SJCRH30 (cell line): ENCODE measurements around the gene CORO2B. TPM values are rescaled to one million over a fixed set of nuclear protein-coding genes. Genes with fewer than 3 reads are reported as not detected.
A peak's percentile ranks its signal among the peaks of the same experiment; 100 is the strongest.
"Not testable (repeated sequence)": the region's sequence is repeated elsewhere in the genome, so short reads cannot be mapped to it uniquely, and the experiment has no call there.

Experiments used
- DNase-seq, 2 experiments: peaks; one replicate each; pipeline ENCODE4 v3.0.0-alpha.2; 2015 to 2020
- H3K27ac ChIP-seq: fragments of 250-450 bp; sonication (Bioruptor Pico); 2 replicates; pipeline ENCODE4 v1.5.1; 2020; ENCODE audit warnings: mild to moderate bottlenecking, moderate library complexity
- H3K27me3 ChIP-seq: fragments of 250-450 bp; sonication (Bioruptor Pico); 2 replicates; pipeline ENCODE4 v1.5.1; 2020; ENCODE audit warnings: mild to moderate bottlenecking, moderate library complexity
- H3K36me3 ChIP-seq: fragments of 250-450 bp; sonication (Bioruptor Pico); 2 replicates; pipeline ENCODE4 v1.5.1; 2020; ENCODE audit warnings: mild to moderate bottlenecking, moderate library complexity
- H3K4me1 ChIP-seq: fragments of 250-450 bp; sonication (Bioruptor Pico); 2 replicates; pipeline ENCODE4 v1.5.1; 2020; ENCODE audit warnings: mild to moderate bottlenecking, moderate library complexity
- H3K4me3 ChIP-seq: fragments of 250-450 bp; sonication (Bioruptor Pico); 2 replicates; pipeline ENCODE4 v1.5.1; 2020; ENCODE audit warnings: mild to moderate bottlenecking, moderate library complexity
- H3K9me3 ChIP-seq: fragments of 250-450 bp; sonication (Bioruptor Pico); replicated peaks from 2 replicates; pipeline ENCODE4 v1.5.1; 2020; ENCODE audit warnings: mild to moderate bottlenecking, moderate library complexity
- total RNA-seq: library from RNA; depleted of rRNA; stranded (reverse); fragments of >200 nt; shearing (Covaris generic); gene quantifications from 2 replicates; pipeline ENCODE4 v1.2.3, GENCODE V29; 2014

Gene CORO2B
- total RNA-seq, 1 experiment from 2014 or later, result not detected

DNA sequence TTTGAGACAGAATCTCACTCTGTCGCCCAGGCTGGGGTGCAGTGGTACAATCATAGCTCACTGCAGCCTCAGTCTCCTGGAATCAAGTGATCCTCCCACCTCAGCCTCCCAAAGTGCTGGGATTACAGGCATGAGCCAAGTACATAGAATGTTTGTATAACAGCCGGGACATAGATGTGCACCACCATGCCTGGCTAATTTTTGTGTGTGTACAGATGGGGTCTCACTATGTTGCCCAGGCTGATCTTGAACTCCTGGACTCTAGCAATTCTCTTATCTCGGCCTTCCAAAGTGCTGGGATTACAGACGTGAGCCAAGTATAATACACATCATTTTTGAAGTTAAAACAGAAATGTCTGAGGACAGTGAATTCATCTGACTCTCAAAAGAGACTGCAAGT lies 93.5 kb downstream of the CORO2B start:
- Histone ChIP-seq H3K27ac (no peak overlapping the region), H3K4me3 (no peak overlapping the region), H3K36me3 (no peaks in the 10 kb centered on the region), H3K4me1 (peaks cover 16% of the 10 kb centered on the region), H3K27me3 (no peaks in the 10 kb centered on the region), H3K9me3 (no peaks in the 10 kb centered on the region)
- no peak for DNase-seq

DNA sequence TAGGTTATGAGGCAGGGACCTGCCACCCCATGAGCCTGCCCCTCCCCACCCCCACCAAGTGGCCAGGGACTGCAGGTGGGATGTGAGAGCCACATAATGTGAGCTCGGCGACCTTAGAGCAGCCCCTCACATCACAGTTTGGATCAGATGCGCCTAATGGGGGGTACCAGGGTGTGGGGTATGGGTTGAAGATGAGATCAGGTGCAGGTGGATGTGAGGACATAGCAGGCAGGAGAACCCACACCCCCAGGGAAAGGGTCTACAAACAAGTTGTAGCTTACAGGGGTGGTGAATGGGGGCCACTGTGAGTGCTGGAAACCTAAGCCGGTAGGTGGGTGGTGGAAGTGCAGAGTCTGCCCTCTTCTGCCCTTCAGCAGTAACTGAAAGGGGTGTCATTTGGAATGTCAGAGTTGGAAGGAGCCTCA lies 94.0 kb downstream of the CORO2B start:
- Histone ChIP-seq H3K9me3 (no peaks in the 10 kb centered on the region), H3K27ac (no peak overlapping the region), H3K36me3 (no peaks in the 10 kb centered on the region), H3K4me1 (peaks cover 16% of the 10 kb centered on the region), H3K4me3 (no peak overlapping the region), H3K27me3 (no peaks in the 10 kb centered on the region)
- no peak for DNase-seq

DNA sequence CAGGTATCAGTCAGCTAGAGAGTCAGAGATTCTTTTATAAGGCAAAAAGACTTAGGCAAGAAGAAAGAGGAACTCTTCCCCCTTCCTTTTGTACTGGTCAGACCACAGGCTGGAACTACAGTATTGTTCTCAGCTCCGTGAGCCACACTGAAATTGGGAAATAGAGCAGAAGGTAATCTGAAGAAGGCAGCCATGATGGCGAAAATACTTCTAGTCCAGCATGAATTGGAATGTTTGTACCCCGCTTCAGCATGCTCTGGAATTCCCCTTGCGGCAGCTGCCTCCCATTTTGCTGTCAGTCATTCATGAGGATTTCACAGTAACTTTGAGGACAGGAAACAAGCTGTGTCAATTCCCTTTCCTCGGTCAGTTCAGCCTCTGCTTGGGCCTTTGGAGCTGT lies 96.2 kb downstream of the CORO2B start:
- DNase-seq, result peak; percentile 61 to 67
- Histone ChIP-seq H3K36me3 (no peaks in the 10 kb centered on the region), H3K4me3 (no peak overlapping the region), H3K9me3 (no peaks in the 10 kb centered on the region), H3K27ac (peak overlapping the region; percentile 30; the same call in 1 of the 2 replicates), H3K27me3 (no peaks in the 10 kb centered on the region), H3K4me1 (peaks cover 16% of the 10 kb centered on the region)

DNA sequence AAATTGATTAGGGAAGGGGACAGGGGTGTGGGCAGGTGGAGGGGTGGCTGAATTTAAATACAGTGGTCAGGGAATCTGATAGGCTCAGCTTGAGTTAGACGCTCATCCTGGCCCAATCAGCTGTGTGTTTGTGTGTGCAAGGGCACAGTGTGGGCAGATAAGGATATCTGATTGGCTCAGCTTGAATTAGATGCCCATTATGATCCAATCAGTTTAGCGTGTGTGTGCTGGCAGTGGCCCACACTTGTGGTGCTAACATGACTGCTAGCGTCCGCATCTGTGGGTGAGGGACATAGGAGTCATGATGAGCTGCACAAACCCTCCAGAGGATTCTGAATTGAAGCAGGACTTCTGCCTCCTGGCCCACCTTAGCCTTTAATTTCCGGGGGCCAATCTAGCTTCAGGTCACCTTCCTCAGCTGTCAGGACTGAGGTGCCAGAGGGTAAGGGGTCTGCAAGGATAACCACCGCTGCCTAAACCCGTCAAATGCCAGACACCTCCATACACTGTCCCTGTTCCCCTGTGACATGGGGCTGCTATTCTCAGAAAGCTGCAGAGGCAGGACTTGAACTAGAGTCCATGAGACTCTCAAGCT lies 97.3 kb downstream of the CORO2B start:
- Histone ChIP-seq H3K9me3 (no peaks in the 10 kb centered on the region), H3K36me3 (no peaks in the 10 kb centered on the region), H3K4me1 (peaks cover 16% of the 10 kb centered on the region), H3K27ac (no peak overlapping the region), H3K27me3 (no peaks in the 10 kb centered on the region), H3K4me3 (no peak overlapping the region)
- no peak for DNase-seq

DNA sequence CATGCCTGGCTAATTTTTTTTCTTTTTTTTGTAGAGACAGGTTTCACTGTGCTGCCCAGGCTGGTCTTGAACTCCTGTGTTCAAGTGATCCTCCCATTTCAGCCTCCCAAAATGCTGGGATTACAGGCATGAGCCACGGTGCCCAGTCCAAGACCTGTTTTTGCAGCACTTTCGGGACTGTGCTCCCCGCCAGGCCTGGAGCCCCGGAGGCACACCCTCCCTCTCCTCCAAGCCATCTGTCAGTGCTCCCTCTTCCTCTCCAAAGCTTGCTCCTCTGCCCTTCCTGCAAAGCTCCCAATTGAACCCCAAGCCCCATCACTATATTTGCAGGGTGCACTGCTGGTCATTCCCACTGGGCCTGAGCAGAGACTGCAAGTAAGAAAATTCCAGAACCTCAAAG lies 98.1 kb downstream of the CORO2B start:
- DNase-seq, result no peak

DNA sequence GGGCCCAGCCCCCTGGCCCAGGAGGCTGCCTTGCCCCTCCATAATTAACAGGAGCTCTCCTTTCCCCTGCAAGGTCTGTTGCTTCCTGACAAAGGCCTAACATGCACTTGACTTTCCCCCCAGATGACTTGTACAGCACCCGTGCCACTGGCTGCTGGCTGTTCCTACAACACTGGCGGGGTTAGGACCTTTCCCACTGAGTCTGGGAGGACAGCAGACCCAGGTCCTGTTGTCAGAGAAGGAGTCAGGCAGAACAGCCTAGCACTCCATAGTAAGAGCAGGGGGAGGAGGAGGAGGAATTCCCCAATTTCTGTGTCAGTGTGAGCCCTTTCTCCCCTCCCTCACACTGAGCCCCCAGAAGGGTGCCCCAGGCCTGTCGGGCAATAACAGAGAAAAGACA lies 99.2 kb downstream of the CORO2B start:
- Histone ChIP-seq H3K9me3 (no peaks in the 10 kb centered on the region), H3K27me3 (no peaks in the 10 kb centered on the region), H3K4me1 (peaks cover 19% of the 10 kb centered on the region), H3K27ac (no peak overlapping the region), H3K36me3 (no peaks in the 10 kb centered on the region), H3K4me3 (no peak overlapping the region)
- no peak for DNase-seq

More for the DNA sequence above, 98.1 kb downstream of the CORO2B start:
- Histone ChIP-seq H3K27me3 (no peaks in the 10 kb centered on the region), H3K9me3 (no peaks in the 10 kb centered on the region), H3K4me3 (no peak overlapping the region), H3K4me1 (peaks cover 16% of the 10 kb centered on the region), H3K36me3 (no peaks in the 10 kb centered on the region), H3K27ac (no peak overlapping the region)

DNA sequence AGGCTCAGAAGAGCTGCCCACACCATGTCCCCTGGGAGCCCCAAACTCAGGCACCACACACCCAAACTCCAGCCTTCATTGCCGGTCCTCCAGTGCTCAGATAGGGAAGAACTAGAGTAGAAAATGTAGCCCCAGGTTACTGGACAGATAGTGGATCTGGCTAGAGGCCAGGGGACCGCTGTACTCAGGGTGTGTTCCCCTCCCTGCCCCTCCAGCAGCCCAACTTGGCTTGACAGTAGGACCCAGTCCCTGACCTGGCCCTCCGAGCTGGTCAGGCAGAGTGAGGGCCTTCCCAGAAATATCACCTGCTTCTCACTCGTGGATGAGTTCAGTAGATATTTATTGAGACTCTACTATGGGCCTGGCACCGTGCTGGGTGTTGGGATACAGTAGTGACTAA lies 100.0 kb downstream of the CORO2B start:
- DNase-seq, result no peak
- H3K4me3 ChIP-seq, result no peak overlapping the region
- H3K9me3 ChIP-seq, result no peaks in the 10 kb centered on the region
- no peak overlapping the region for H3K27ac ChIP-seq
- no peaks in the 10 kb centered on the region for H3K27me3 ChIP-seq
- H3K36me3 ChIP-seq, result no peaks in the 10 kb centered on the region
- peaks cover 19% of the 10 kb centered on the region for H3K4me1 ChIP-seq

DNA sequence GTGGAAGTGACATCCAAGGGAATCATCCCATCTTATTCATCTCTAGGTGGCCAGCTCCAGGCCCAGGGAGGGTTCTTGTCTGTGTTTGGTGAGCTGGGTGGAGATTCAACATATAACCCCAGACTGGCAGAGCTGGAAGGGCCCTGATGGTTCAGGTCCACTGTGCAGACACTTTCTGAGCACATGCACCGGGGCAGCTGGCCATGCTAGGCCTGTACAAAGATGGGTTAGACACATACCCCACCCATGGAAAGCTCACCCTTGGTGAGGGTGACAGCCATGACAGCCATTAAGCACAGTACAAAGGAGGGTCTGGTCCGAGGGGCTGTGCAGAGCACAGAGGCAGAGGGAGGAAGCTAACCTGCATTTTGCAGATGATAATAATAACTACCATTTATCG lies 100.4 kb downstream of the CORO2B start:
- Histone ChIP-seq H3K27me3 (no peaks in the 10 kb centered on the region; the same call in 1 of the 2 replicates), H3K27ac (no peak overlapping the region)
- no peak for DNase-seq

DNA sequence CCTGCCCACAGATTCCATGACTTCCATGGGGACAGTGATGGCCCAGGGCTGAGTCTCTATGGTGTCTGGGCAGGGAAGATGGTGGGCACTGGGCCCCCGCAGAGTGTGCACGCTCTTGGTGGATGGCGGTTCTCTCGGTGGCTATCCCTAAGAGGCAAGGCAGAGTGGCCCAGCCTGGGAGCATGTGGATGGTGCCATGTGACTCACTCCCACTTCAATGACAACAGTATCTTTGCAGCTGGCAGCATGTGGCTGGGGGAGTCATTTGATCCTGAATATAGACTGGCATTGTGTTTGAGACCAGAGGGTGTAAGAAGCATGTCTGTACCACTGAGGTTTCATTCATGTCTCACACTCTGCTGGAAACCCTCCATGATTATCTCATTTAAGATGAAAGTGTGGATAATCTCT lies 101.2 kb downstream of the CORO2B start:
- Histone ChIP-seq H3K9me3 (no peaks in the 10 kb centered on the region), H3K36me3 (no peaks in the 10 kb centered on the region), H3K4me3 (no peak overlapping the region), H3K4me1 (peaks cover 10% of the 10 kb centered on the region), H3K27ac (no peak overlapping the region), H3K27me3 (peaks cover 5% of the 10 kb centered on the region)
- DNase-seq, result peak in 1 of 2 experiments; percentile 42

More for the DNA sequence above, 100.4 kb downstream of the CORO2B start:
- Histone ChIP-seq H3K36me3 (no peaks in the 10 kb centered on the region), H3K4me1 (peaks cover 18% of the 10 kb centered on the region), H3K9me3 (no peaks in the 10 kb centered on the region), H3K4me3 (no peak overlapping the region)

DNA sequence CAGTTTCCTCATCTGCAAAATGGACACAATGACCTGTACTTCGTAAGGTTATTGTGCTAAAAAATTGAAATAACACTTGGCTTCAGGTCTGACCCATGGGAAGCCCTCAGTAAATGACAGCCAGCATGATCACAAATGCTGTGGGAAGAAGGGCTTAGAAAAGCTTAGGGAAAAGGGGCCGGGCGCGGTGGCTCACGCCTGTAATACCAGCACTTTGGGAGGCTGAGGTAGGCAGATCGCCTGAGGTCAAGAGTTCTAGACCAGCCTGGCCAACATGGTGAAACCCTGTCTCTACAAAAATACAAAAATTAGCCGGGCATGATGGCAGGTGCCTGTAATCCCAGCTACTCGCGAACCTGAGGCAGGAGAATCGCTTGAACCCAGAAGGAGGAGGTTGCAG lies 102.0 kb downstream of the CORO2B start:
- H3K9me3 ChIP-seq, H3K27me3 ChIP-seq, H3K36me3 ChIP-seq, H3K27ac ChIP-seq, H3K4me3 ChIP-seq, H3K4me1 ChIP-seq, DNase-seq: not testable (repeated sequence)

DNA sequence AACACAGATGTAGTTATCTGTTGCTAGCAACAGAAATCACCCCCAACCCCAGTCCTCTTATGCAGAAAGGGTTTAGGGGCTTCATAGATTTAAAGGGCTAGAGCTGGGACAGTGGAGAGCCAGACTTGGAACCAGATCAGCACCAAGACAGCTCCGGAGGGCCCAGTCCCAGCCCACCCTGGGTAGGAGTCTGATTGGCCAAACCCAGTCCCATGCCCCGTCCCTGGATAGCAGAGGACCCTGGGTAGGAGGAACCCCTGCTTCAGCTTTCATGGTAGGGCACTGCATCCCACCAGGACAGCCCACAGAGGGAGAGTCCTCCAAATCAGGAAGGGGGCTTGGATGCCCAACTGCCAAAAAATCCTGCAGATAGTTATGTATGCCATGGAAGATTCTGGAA lies 103.0 kb downstream of the CORO2B start:
- no peak for DNase-seq
- H3K4me1 ChIP-seq, result peaks cover 3% of the 10 kb centered on the region; the same call in 1 of the 2 replicates

DNA sequence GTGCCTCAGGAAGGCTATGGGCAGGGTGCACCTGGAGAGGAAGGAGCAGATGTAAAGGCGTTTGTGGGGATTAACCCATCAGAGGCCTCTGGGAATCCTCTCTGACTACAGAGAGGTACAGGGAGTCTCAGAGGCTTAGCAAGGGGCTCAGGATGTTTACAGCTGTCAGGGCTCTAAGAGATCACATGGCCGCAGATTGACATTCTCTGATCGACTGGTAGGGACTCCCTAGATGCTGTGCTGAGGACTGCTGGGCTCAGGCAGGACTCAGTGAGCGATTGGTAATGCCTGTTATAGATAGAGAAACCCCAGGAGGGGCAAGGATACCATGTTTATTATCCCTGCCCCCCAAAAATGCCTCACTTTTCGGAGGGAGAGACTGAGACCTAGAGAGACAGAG lies 103.5 kb downstream of the CORO2B start:
- peak in 1 of 2 experiments; percentile 49 for DNase-seq
- H3K36me3 ChIP-seq, result no peaks in the 10 kb centered on the region
- H3K4me3 ChIP-seq, result no peak overlapping the region
- peaks cover 6% of the 10 kb centered on the region for H3K27me3 ChIP-seq
- no peaks in the 10 kb centered on the region for H3K9me3 ChIP-seq
- H3K27ac ChIP-seq, result no peak overlapping the region
- H3K4me1 ChIP-seq, result peaks cover 3% of the 10 kb centered on the region; the same call in 1 of the 2 replicates

More for the DNA sequence above, 103.0 kb downstream of the CORO2B start:
- Histone ChIP-seq H3K4me3 (no peak overlapping the region), H3K9me3 (no peaks in the 10 kb centered on the region), H3K27ac (no peak overlapping the region), H3K36me3 (no peaks in the 10 kb centered on the region), H3K27me3 (peaks cover 6% of the 10 kb centered on the region)

DNA sequence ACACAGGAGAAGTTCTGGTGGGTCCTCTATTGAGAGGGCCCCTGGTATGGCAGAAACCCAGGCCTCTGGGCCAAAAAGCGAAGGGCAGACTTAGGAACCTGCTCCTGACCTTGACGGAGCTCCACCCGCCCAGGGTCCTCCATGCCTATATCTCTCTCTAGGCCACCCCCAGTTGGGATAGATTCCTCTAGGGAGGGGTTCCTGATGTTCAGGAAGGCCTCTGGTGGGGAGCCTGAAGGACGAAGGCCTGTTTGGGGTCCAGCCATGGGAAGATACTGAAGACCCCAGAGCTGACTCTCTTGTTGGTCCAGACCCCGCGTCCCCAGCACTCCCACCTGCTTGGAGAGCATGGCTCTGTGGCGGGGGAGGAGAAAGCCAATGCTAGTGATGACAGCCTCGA lies 104.2 kb downstream of the CORO2B start:
- Histone ChIP-seq H3K4me3 (no peak overlapping the region), H3K4me1 (peaks cover 3% of the 10 kb centered on the region; the same call in 1 of the 2 replicates), H3K27me3 (peaks cover 6% of the 10 kb centered on the region), H3K36me3 (no peaks in the 10 kb centered on the region), H3K27ac (no peak overlapping the region), H3K9me3 (no peaks in the 10 kb centered on the region)
- no peak for DNase-seq

DNA sequence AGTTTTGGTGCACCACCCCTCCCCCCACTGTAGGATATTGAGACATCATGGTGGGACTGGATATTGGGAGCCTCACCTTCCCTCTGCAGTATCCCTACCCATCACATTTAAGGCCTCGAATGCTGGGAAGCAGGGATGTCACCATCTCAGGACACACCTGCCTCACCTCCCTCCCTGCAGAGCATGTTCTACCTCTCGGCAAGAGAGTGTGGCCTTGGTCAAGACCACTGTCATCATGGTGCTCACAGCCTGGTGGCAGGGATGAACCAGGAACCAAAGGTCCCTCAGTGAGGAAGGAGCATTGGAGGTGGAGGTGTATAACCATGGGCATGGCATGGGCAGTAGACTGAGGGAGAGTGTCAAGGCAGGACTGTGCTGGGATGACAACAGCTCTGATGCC lies 104.8 kb downstream of the CORO2B start:
- H3K9me3 ChIP-seq, result no peaks in the 10 kb centered on the region
- peaks cover 3% of the 10 kb centered on the region; the same call in 1 of the 2 replicates for H3K4me1 ChIP-seq
- peaks cover 6% of the 10 kb centered on the region for H3K27me3 ChIP-seq

DNA sequence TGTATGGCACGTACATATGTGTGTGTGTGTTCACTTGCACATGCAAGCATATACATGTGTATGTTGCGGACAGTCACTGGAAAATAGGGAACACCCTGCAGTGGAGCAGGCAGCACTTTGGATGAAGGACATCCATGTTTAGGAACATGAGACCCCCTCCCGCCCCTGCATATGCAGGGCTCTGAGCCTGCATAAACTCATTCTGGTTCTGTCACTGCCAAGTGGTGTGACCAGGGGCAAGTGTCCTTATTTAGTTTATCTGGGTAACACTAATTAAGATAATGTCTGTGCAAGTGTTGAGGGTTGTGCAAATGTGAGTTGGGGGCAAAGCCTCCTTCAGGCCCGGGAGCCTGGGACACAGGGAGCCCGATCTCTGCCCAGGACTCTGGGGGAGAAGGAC lies 105.7 kb downstream of the CORO2B start:
- Histone ChIP-seq H3K9me3 (no peaks in the 10 kb centered on the region), H3K4me1 (peaks cover 3% of the 10 kb centered on the region; the same call in 1 of the 2 replicates), H3K27me3 (peaks cover 6% of the 10 kb centered on the region), H3K36me3 (no peaks in the 10 kb centered on the region), H3K27ac (no peak overlapping the region), H3K4me3 (no peak overlapping the region)
- no peak for DNase-seq

More for the DNA sequence above, 104.8 kb downstream of the CORO2B start:
- no peaks in the 10 kb centered on the region for H3K36me3 ChIP-seq
- H3K27ac ChIP-seq, result no peak overlapping the region
- no peak for DNase-seq
- H3K4me3 ChIP-seq, result no peak overlapping the region

DNA sequence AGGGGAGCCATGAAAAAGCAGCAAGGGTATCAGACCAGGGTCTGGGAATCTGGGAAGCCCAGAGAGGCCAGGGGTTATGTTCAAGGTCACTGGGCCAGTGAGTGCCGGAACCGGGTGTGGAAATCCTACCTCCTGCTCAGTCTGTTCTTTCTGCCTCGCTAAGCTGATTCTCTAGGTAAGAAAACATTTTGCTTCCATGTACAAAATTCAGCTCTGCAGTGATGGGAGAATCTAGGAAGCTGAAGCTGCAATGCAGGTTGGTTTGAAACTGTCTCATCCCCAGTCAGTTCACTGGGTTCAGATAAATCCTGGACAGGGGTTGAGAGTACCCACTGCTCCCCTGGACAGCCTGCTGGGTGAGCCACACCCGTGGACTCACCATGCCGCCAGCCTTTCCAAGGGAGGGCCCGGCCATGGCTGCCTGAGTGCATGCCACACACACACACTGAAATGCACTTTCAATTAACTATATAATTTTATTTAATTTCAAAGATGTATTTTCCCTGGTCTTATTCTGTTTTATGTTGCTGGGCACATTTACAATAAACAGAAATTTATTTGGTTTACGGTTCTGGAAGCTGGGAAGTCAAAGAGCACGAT lies 108.4 kb downstream of the CORO2B start:
- Histone ChIP-seq H3K36me3 (no peaks in the 10 kb centered on the region), H3K27ac (no peak overlapping the region), H3K4me3 (no peak overlapping the region), H3K4me1 (peaks cover under 1% of the 10 kb centered on the region; the same call in 1 of the 2 replicates), H3K27me3 (peaks cover 9% of the 10 kb centered on the region), H3K9me3 (no peaks in the 10 kb centered on the region)
- no peak for DNase-seq
